ENCODE measurements around the gene FAM222A.

- TF ChIP-seq CTCF (IDR thresholded peaks at IDR 0.05) (no peak), POLR2A (IDR thresholded peaks at IDR 0.05) (no peak)
Observed at GRCh38 chr12:109735825-109736551, 22.4 kb downstream of the FAM222A start.

Measured in right lobe of liver (tissue), 4 donors.